ENCODE data around the gene FBXO22. TPM values are rescaled to one million over a fixed set of nuclear protein-coding genes. Genes with fewer than 3 reads are reported as not detected.
"Not testable (repeated sequence)": the region's sequence is repeated elsewhere in the genome, so short reads cannot be mapped to it uniquely, and the experiment has no call there.

The FBXO22 gene
- 15.5 TPM for polyA plus RNA-seq

DNA sequence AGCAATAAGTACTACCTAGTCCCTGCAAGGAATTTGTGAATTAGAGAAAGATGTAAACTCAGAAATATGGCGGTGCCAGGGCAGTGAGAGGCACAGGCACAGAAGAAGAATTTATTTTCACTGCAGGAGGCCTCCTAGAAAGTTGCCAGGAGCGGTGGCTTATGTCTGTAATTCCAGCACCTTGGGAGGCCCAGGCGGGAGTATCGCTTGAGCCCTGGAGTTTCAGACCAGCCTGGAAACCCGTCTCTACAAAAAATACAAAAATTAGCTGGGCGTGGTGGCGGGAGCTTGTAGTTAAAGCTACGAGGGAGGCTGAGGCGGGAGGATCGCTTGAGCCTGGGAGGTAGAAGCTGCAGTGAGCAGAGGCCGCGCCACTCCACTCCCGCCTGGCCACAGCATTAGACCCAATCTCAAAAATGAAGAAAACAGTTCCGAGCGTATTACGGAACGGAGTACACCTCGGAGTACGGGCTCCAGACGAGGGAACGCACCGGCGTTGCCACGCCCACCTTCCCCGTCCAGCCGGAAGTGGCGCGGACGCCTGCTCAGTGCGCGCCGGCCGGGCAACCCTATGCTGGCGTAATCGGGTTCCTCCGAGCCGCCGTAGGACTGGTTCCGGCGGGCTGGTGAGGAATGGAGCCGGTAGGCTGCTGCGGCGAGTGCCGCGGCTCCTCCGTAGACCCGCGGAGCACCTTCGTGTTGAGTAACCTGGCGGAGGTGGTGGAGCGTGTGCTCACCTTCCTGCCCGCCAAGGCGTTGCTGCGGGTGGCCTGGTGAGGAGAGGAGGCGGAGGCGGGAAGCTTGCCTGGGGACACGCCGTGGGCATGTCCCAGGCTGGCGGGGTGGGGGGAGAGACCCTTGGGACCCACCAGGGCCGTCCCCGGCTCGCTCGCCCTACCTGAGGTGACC is at the start of gene FBXO22:
Gene FBXO22, plus strand, starts transcription at position 548 of the 909 bp plus-strand sequence. Its CDS starts 86 bp downstream, at position 634.
- Mint-ChIP-seq H3K4me3 (peak within 1 kb of the TSS; percentile 98 to 99 (median 98)), H3K9me3 (no peaks in the 10 kb centered on the region), H3K4me1 (peaks cover 19 to 26% (median 19%) of the 10 kb centered on the region in 3 donors), H3K36me3 (peaks cover 2% of the 10 kb centered on the region), H3K27me3 (no peaks in the 10 kb centered on the region), H3K27ac (peak within 1 kb of the TSS; percentile 87 to 98 (median 90))

DNA sequence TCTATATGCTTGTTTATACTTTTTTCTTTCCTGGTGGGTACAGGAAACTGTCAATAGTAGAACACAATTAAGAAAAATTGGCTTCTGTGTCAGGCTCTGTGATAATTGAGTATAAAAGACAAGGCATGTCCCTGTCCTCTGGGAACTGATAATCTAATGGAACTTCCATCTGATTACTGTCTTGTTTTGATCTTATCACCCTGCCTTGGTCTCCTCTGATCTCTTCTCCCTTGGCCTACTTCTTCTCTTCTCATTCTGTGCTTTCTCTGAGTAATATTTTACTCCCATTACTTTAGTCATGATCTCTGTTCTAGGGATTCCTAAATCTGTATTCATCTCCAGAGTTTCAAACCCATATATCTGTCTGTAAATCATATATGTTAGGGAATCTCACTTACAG is 45.8 kb upstream of the FBXO22 start:
- Mint-ChIP-seq H3K9me3 (no peaks in the 10 kb centered on the region), H3K36me3 (peaks cover 1% of the 10 kb centered on the region), H3K27me3 (no peaks in the 10 kb centered on the region), H3K27ac (peak overlapping the region in 1 of 3 donors; percentile 76), H3K4me3 (no peak overlapping the region), H3K4me1 (peaks cover 2 to 11% (median 8%) of the 10 kb centered on the region in 3 donors)

DNA sequence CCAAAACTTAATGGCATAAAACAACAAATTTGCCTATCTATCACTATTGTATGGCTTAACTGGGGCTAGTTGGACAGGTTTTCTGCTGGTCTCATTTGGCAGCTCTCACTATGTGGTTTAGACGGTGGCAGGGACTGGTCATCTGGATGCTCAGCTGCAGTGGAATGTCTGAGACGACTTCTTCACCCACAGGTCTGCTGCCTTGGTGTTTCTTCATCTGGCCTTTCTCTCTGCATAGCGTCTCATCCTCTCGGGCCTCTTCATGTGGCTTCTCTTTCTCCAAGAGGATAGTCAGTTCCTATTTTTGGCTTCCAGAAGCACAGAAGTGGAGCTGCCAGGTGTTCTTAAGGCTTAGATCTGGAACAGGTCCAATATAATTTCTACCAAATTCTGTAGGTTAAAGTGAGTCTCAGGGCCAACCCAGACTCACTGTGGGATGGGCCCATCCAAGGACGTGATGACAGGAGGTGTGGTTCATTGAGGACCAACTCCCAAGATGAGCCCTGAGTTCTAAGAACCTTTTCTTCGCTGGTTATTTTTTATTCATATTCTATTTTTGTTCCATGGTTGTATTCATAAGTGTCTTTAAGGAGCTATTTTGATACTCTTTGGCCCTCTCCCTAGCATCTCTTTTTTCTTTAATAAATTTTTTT is 41.8 kb upstream of the FBXO22 start:
- Mint-ChIP-seq H3K4me1 (peaks cover 7 to 20% (median 8%) of the 10 kb centered on the region in 3 donors), H3K27me3 (peaks cover 1% of the 10 kb centered on the region), H3K4me3 (no peak overlapping the region), H3K27ac (no peak overlapping the region), H3K36me3 (peaks cover 1% of the 10 kb centered on the region), H3K9me3 (no peaks in the 10 kb centered on the region)

DNA sequence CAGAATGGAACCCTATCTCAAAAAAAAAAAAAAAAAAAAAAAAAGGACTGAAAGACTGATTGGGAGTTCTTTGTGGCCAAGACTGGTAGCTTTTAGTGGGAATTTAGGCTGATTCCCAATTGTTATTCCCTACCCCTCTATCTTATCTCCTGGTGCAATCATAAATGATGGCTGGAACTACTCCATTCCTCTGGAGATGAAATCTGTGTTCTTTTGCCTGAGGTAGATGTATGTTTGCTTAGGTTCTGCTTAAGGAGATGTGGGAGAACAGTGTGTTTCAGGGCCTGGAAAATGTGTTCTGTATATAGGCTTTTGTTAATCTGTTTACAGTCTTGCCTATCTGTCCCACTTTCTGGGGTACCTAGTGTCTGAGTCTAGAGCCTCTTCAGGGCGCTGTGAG is 40.9 kb upstream of the FBXO22 start:
- Mint-ChIP-seq H3K27me3 (peaks cover 1% of the 10 kb centered on the region), H3K36me3 (peaks cover 1% of the 10 kb centered on the region), H3K4me1 (peaks cover 16 to 29% (median 16%) of the 10 kb centered on the region in 3 donors), H3K27ac (no peak overlapping the region), H3K9me3 (no peaks in the 10 kb centered on the region), H3K4me3 (no peak overlapping the region)

DNA sequence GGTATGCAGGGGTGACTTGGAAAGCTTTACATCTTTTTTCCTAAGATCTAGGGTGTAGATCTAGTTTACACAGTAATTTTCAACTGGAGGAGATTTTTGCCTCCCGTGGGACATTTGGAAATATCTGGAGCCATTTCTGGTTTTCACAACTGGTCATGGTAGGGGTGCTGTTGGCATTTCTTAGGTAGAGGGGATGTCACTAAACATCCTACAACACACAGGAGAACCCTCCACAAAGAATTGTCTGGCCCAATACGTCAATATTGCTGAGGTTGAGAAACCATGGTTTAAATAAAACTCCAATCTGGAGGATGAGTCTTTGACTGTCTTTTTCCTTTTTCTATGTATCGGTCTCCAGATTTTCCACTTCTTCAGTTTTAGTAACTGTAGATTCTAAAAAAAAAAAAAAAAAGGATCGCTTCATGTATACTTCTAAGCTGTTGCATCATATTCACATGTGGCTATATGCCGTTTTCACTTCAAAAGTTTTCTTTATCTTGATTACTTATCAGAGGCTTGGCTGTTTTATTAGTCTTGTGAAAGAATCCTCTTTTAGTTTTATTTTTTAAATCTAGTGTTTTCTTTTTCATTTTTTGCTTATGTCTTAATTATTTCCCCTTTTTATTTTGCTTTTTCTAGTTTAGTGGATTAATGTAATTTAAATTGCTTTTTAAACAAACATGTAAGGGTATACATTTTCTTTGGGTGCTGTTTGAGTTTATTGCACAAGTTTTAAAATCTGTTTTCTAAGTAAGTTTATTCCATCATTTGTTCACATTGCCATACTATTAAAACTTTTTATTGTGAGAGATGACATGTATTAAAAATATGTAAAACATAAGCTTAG is 39.2 kb upstream of the FBXO22 start:
- H3K4me3 Mint-ChIP-seq = no peak overlapping the region
- H3K4me1 Mint-ChIP-seq = peaks cover 28 to 39% (median 29%) of the 10 kb centered on the region in 3 donors
- no peak overlapping the region for H3K27ac Mint-ChIP-seq

DNA sequence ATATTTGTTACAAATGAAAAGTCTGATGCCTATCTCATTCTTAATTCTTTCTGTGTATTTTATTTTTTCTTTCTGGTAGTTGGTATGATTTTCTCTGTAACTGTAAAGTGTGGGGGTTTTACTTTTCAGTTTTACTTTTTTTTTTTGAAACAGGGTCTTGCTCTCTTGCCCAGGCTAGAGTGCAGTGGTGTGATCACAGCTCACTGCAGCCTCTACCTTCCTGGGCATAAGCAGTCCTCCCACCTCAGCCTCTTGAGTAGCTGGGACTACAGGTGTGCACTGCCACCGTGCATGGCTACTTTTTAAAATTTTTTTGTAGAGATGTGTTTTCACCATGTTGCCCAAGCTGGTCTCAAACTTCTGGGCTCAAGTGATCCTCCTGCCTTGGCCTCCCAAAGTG is 37.6 kb upstream of the FBXO22 start:
- H3K9me3 Mint-ChIP-seq, H3K4me3 Mint-ChIP-seq, H3K27me3 Mint-ChIP-seq, H3K36me3 Mint-ChIP-seq: not testable (repeated sequence)
- Mint-ChIP-seq H3K4me1 (peaks cover 30 to 34% (median 34%) of the 10 kb centered on the region in 3 donors), H3K27ac (peak overlapping the region in 2 of 3 donors; percentile 48 to 59)

More for the DNA sequence above, 39.2 kb upstream of the FBXO22 start:
- H3K27me3 Mint-ChIP-seq = peaks cover 1% of the 10 kb centered on the region
- H3K9me3 Mint-ChIP-seq = no peaks in the 10 kb centered on the region
- peaks cover under 1% of the 10 kb centered on the region for H3K36me3 Mint-ChIP-seq

DNA sequence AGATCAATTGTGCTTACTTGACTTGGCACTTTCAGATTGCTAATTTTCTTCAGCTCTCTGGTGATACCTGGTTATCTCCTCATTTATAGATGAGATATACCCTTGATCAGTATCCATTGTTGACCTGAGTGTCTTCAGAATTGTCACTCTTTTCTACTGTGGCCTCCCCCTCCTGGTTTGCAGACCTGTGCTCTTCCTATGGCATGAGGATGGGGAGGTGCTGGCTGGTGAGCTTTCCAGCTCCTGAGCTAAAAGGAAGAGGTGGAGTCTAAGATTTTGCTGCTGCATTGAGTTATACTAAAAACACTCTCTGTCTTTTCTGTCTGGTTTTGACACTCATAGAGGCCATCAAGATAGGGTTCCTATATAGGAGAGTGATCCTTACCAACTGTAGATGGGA is 36.8 kb upstream of the FBXO22 start:
- Mint-ChIP-seq H3K9me3 (no peaks in the 10 kb centered on the region), H3K4me3 (peak overlapping the region; percentile 65 to 84 (median 74)), H3K4me1 (peaks cover 30 to 34% (median 34%) of the 10 kb centered on the region in 3 donors), H3K36me3 (peaks cover 3% of the 10 kb centered on the region), H3K27ac (peak overlapping the region; percentile 48 to 91 (median 72)), H3K27me3 (peaks cover 1% of the 10 kb centered on the region)

DNA sequence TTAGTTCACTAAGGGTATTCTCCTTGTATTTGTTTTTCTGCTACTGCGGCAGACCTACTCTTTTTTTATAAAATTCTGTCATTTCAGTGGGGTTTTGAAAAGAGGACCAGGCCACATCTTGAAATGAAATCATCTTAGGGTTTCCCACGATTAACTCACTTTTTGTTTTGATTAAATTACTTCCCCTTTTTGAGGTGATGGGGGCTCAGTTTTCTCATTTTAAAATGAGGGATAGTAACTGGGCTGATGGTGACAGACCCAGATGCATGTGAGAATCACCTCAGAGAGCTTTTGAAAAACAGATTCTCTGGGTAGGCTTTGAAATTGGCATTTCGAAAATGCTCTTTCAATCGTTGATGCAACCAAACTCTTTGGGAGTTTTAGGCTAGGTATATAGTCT is 36.2 kb upstream of the FBXO22 start:
- H3K4me3 Mint-ChIP-seq = peak overlapping the region; percentile 65 to 84 (median 74)
- H3K27ac Mint-ChIP-seq = peak overlapping the region; percentile 48 to 91 (median 72)
- peaks cover 3% of the 10 kb centered on the region for H3K36me3 Mint-ChIP-seq
- H3K9me3 Mint-ChIP-seq = no peaks in the 10 kb centered on the region
- H3K27me3 Mint-ChIP-seq = peaks cover 1% of the 10 kb centered on the region
- peaks cover 30 to 34% (median 34%) of the 10 kb centered on the region in 3 donors for H3K4me1 Mint-ChIP-seq

DNA sequence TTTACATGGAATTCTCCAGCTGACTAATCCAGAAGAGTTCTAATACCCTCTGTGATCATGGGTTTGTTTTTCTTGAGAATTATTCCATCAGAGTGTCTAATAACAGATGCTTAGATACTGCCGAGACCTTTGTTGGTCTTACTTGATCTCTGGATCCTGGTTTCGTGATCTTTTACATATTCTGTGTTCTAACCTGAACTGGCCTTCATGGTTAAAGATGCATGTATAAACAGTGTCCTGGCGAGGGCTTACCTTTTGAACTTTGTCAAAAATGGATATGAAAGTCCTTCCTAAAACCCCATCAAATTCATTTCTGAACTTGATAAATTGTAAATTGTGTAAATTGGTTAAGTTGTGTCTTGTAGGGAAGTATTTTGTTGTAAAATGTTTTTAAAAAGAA is 35.7 kb upstream of the FBXO22 start:
- peak overlapping the region in 2 of 4 donors; percentile 65 to 78 for H3K4me3 Mint-ChIP-seq
- H3K4me1 Mint-ChIP-seq = peaks cover 30 to 34% (median 34%) of the 10 kb centered on the region in 3 donors
- peaks cover 1% of the 10 kb centered on the region for H3K27me3 Mint-ChIP-seq
- H3K36me3 Mint-ChIP-seq = peaks cover 3% of the 10 kb centered on the region
- H3K27ac Mint-ChIP-seq = no peak overlapping the region
- H3K9me3 Mint-ChIP-seq = no peaks in the 10 kb centered on the region

DNA sequence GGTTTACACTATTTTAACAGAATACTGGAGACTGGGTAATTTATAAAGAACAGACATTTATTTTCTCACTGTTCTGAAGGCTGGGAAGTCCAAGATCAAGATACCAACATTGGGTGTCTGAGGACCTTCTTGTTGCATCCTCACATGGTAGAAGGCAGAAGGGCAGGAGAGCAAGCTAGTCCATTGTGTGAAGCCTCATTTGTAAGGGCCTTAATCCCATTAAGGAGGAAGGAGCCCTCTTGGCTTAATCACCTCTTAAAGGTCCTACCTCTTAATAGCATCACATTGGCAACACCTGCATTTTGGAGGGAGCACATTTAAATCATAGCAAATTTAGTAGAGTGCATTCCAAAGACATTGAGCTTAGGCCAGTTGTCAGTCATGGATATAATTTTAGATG is 34.2 kb upstream of the FBXO22 start:
- peak overlapping the region in 2 of 4 donors; percentile 26 to 73 for H3K4me3 Mint-ChIP-seq
- no peaks in the 10 kb centered on the region for H3K9me3 Mint-ChIP-seq
- peaks cover 30 to 34% (median 34%) of the 10 kb centered on the region in 3 donors for H3K4me1 Mint-ChIP-seq
- H3K27ac Mint-ChIP-seq = no peak overlapping the region
- H3K27me3 Mint-ChIP-seq = peaks cover 1% of the 10 kb centered on the region
- H3K36me3 Mint-ChIP-seq = peaks cover 5% of the 10 kb centered on the region

DNA sequence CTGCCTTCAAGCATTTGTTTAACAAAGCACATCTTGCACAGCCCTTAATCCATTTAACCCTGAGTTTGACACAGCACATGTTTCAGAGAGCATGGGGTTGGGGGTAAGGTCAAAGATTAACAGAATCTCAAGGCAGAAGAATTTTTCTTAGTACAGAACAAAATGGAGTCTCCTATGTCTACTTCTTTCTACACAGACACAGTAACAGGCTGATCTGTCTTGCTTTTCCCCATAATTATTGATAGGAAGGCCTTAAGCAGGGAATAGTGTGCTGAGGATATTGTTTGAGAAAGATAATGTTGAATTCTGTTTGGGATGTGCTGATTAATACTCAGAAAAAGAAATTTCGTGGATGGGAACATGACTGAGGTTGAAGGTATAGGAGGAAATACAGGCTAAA is 32.1 kb upstream of the FBXO22 start:
- not testable (repeated sequence) for H3K4me3 Mint-ChIP-seq, H3K9me3 Mint-ChIP-seq, H3K27ac Mint-ChIP-seq, H3K27me3 Mint-ChIP-seq
- H3K36me3 Mint-ChIP-seq = peaks cover 11% of the 10 kb centered on the region
- peaks cover 27 to 29% (median 28%) of the 10 kb centered on the region in 3 donors for H3K4me1 Mint-ChIP-seq

DNA sequence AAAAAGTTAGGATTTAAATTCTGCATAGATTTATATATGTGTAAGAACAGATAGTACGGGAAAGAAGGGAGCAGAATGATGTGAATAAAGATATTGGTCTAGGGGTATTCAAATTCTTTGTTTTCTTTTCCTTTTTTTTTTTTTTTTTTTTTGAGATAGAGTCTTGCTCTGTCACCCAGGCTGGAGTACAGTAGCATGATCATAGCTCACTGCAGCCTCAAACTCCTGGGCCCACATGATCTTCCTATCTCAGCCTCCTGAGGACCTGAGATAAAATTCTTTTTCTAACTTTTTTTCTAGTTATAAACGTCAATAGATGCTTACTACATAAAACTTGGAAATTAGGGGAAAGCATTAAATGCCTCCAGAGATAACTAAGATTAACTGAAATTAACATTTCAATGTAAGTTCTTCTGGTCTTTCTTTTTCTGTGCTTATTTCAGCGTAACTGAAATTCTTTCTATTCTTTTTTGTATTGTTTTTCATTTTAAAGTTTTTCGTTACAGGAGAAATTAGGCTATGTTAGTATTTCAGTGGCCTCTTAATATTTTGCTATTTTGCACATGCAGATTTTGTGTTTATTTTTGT is 31.2 kb upstream of the FBXO22 start:
- no peaks in the 10 kb centered on the region for H3K27me3 Mint-ChIP-seq
- H3K4me3 Mint-ChIP-seq = no peak overlapping the region
- H3K4me1 Mint-ChIP-seq = peaks cover 19 to 22% (median 19%) of the 10 kb centered on the region in 3 donors
- no peaks in the 10 kb centered on the region for H3K9me3 Mint-ChIP-seq
- no peak overlapping the region for H3K27ac Mint-ChIP-seq
- peaks cover 11% of the 10 kb centered on the region for H3K36me3 Mint-ChIP-seq

DNA sequence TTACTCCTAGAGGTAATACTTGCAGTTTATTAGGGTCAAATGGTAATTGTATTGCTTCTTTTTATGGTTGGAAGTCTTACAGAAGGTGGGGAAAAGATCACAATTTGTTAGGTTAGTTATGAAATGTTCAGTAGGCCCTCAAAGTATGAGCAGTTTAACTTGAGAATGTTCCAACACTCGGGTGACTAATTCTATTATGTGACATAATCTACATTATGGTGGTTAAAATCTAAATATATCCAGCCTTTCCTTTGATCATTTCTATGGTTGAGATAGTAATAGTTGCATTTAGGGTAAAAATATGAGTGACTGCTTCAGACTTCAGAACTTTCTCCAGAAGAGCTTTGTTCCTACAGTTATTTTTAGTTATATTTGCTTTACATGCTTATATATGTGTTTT is 19.6 kb upstream of the FBXO22 start:
- no peak overlapping the region for H3K4me3 Mint-ChIP-seq
- H3K27me3 Mint-ChIP-seq = no peaks in the 10 kb centered on the region
- no peaks in the 10 kb centered on the region for H3K9me3 Mint-ChIP-seq
- H3K27ac Mint-ChIP-seq = no peak overlapping the region
- H3K36me3 Mint-ChIP-seq = peaks cover 13% of the 10 kb centered on the region
- peaks cover 0 to 5% (median 1%) of the 10 kb centered on the region in 3 donors for H3K4me1 Mint-ChIP-seq

DNA sequence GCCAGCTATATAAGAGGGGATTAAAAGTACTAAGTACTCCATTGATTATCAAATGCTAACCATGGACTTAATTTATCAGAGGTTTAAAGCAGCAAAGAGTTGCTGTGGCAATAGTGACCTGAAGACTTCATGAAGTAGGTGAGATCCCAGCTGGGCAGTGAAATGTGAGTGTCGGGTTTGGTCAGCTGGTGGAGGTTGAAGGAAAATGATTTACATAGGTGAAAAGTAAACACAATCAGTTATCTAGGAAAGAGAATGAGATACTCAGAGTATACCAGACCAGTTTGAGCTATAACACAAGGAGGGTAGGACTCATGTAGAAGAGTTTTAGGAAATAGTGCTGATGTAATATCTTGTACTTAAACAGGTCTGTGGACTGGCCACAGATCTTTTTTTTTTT is 16.5 kb upstream of the FBXO22 start:
- Mint-ChIP-seq H3K4me3 (no peak overlapping the region), H3K9me3 (no peaks in the 10 kb centered on the region), H3K27me3 (no peaks in the 10 kb centered on the region), H3K4me1 (peaks cover 0 to 1% (median 0%) of the 10 kb centered on the region in 3 donors), H3K36me3 (peaks cover 13% of the 10 kb centered on the region), H3K27ac (peak overlapping the region in 1 of 3 donors; percentile 11)

Data from IgD-negative memory B cell (primary cell).